Stimulated activated CD4-positive, alpha-beta T cell treated with anti-CD3 and anti-CD28 coated beads, Interleukin-2, amount 100 ng/mL, for 4 hours (primary cell): Measurements from ENCODE around the gene FAM156A.
"Not testable (repeated sequence)": the region's sequence is repeated elsewhere in the genome, so short reads cannot be mapped to it uniquely, and the experiment has no call there.

ENCODE experiments used
- DNase-seq: peaks from one replicate; pipeline ENCODE4 v3.0.0-alpha.2; 2020; ENCODE audit warnings: low read depth

The FAM156A gene

DNA sequence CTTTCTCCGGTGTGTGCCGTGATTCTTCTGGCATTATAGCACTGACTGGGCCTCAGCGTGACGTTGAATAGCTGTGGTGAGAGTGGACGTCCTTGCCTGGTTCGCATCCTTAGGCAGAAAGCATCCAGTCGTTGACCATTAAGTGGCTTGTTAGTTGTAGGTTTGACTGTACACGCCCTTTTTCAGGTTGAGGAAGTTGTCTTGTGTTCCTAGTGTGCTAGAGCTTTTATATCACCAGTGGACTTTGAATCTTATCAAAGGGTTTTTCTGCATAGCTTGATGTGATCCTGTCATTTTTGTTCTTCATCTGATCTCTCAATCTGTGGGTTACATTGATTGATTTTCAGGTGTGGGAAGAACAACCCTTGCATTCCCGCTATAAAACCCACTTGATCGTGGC lies 52.8 kb downstream of the FAM156A start:
- DNase-seq: not testable (repeated sequence)
